ENCODE data around the gene ZNF785.

GRCh38 chr16:30534368-30535105, 51.0 kb downstream of the ZNF785 start, which contains the start of gene ZNF747:
- TF ChIP-seq CTCF (IDR thresholded peaks at IDR 0.05) (peak in 1 of 3 experiments; percentile 2), POLR2A (IDR thresholded peaks at IDR 0.05) (no peak)
